IMR-90 (cell line): ENCODE measurements around the gene PAX9. TPM values are rescaled to one million over a fixed set of nuclear protein-coding genes. Genes with fewer than 3 reads are reported as not detected.

ENCODE experiments used
- ATAC-seq: fragments of 200-7000 bp; cut with Tn5 transposase; 2 replicates; pipeline ENCODE4 v1.9.1; 2020; ENCODE audit warnings: low read depth, mild to moderate bottlenecking, moderate library complexity
- BruUV-seq: library from RNA; stranded (reverse); fragments of 400-500 nt; replicated peaks from 2 replicates; lab custom pipeline; 2021; lab: Mats Ljungman, UMichigan
- CTCF ChIA-PET: fragments of 300-600 bp; formaldehyde crosslinking; extraction: SDS; loops from one replicate; lab custom pipeline; 2021; ENCODE audit warnings: antibody characterized with exemption; lab: Yijun Ruan, JAX
- POLR2A ChIA-PET: fragments of 300-600 bp; sonication (Branson Sonifier 250); formaldehyde crosslinking; loops from one replicate; lab custom pipeline; 2022; ENCODE audit warnings: antibody characterized with exemption; ENCODE audit not compliant: unreplicated experiment; lab: Charles Lee
- DNase-seq: peaks from one replicate; pipeline ENCODE4 v3.0.0; 2013
- H2AFZ ChIP-seq: replicated peaks from 2 replicates; pipeline ENCODE3; 2013; ENCODE audit warnings: low read length, mild to moderate bottlenecking; ENCODE audit not compliant: poor library complexity
- H2AK5ac ChIP-seq: 2 replicates; pipeline ENCODE4 v1.6.1; 2013; ENCODE audit warnings: low read depth, low read length, inconsistent platforms
- H2AK9ac ChIP-seq: replicated peaks from 2 replicates; pipeline ENCODE3; 2013; ENCODE audit warnings: mild to moderate bottlenecking, low read depth, low read length, moderate library complexity; ENCODE audit not compliant: poor library complexity
- H2BK120ac ChIP-seq: 2 replicates; pipeline ENCODE4 v1.6.1; 2013; ENCODE audit warnings: low read depth, low read length, inconsistent platforms
- H2BK15ac ChIP-seq: 3 replicates; pipeline ENCODE4 v1.6.1; 2013; ENCODE audit warnings: low read depth, low read length, inconsistent platforms
- H2BK20ac ChIP-seq: 2 replicates; pipeline ENCODE4 v1.6.1; 2013; ENCODE audit warnings: low read depth, mild to moderate bottlenecking, inconsistent platforms, low read length, moderate library complexity
- H2BK5ac ChIP-seq: 2 replicates; pipeline ENCODE4 v1.6.1; 2013; ENCODE audit warnings: mild to moderate bottlenecking, low read depth, low read length, inconsistent platforms; ENCODE audit not compliant: poor library complexity, severe bottlenecking
- H3K14ac ChIP-seq: replicated peaks from 2 replicates; pipeline ENCODE4 v1.6.1; 2013; ENCODE audit warnings: low read depth, low read length, inconsistent platforms
- H3K18ac ChIP-seq: 2 replicates; pipeline ENCODE4 v1.6.1; 2013; ENCODE audit warnings: low read depth, low read length, control low read depth
- H3K23ac ChIP-seq: 2 replicates; pipeline ENCODE4 v1.6.1; 2013; ENCODE audit warnings: low read depth, low read length, inconsistent platforms
- H3K27ac ChIP-seq: 2 replicates; pipeline ENCODE4 v1.5.1; 2013; ENCODE audit warnings: mild to moderate bottlenecking, control low read depth, low read length; ENCODE audit not compliant: insufficient read depth
- H3K27me3 ChIP-seq: 2 replicates; pipeline ENCODE4 v1.6.1; 2013; ENCODE audit warnings: low read length; ENCODE audit not compliant: control insufficient read depth, insufficient read depth
- H3K36me3 ChIP-seq: 2 replicates; pipeline ENCODE4 v1.6.1; 2013; ENCODE audit warnings: low read length, mixed read lengths; ENCODE audit not compliant: control insufficient read depth, insufficient read depth
- H3K4ac ChIP-seq: 2 replicates; pipeline ENCODE4 v1.6.1; 2013; ENCODE audit warnings: low read depth, low read length, inconsistent platforms
- H3K4me1 ChIP-seq: 2 replicates; pipeline ENCODE4 v1.6.1; 2013; ENCODE audit warnings: low read length, mixed read lengths; ENCODE audit not compliant: control insufficient read depth, insufficient read depth
- H3K4me2 ChIP-seq: 2 replicates; pipeline ENCODE4 v1.6.1; 2013; ENCODE audit warnings: low read depth, mild to moderate bottlenecking, control low read depth, low read length, moderate library complexity
- H3K4me3 ChIP-seq: 2 replicates; pipeline ENCODE4 v1.5.1; 2013; ENCODE audit warnings: low read depth, mild to moderate bottlenecking, control low read depth, low read length, moderate library complexity; ENCODE audit not compliant: insufficient read depth
- H3K56ac ChIP-seq: 2 replicates; pipeline ENCODE4 v1.6.1; 2013; ENCODE audit warnings: low read length, inconsistent platforms; ENCODE audit not compliant: insufficient read depth; ENCODE audit errors: extremely low read depth
- H3K79me1 ChIP-seq, 2 experiments: 2 replicates each; pipeline ENCODE4 v1.6.1; 2013; ENCODE audit warnings: low read length in 2 of 2, inconsistent platforms in 1 of 2, low read depth in 1 of 2
- H3K9ac ChIP-seq: 2 replicates; pipeline ENCODE4 v1.6.1; 2013; ENCODE audit warnings: low read depth, low read length, control low read depth
- H3K9me1 ChIP-seq: 2 replicates; pipeline ENCODE4 v1.6.1; 2013; ENCODE audit warnings: low read length, inconsistent platforms; ENCODE audit not compliant: insufficient read depth
- H3K9me3 ChIP-seq: 2 replicates; pipeline ENCODE4 v1.6.1; 2013; ENCODE audit warnings: low read length; ENCODE audit not compliant: control insufficient read depth, insufficient read depth
- H4K20me1 ChIP-seq: 2 replicates; pipeline ENCODE4 v1.6.1; 2013; ENCODE audit warnings: low read length, inconsistent platforms; ENCODE audit not compliant: insufficient read depth
- H4K5ac ChIP-seq: 2 replicates; pipeline ENCODE4 v1.6.1; 2013; ENCODE audit warnings: mild to moderate bottlenecking, low read depth, low read length, control low read depth
- H4K8ac ChIP-seq, 2 experiments: 2 replicates each; pipeline ENCODE4 v1.6.1; 2013; ENCODE audit warnings: low read depth in 2 of 2, low read length in 2 of 2, control low read depth in 1 of 2, inconsistent platforms in 1 of 2
- H4K91ac ChIP-seq: 2 replicates; pipeline ENCODE4 v1.6.1; 2013; ENCODE audit warnings: low read depth, low read length, inconsistent platforms; ENCODE audit not compliant: insufficient read depth
- BHLHE40 ChIP-seq: fragments of 150-350 bp; IDR thresholded peaks from 2 replicates; pipeline ENCODE4 v1.6.1; 2016; ENCODE audit warnings: mild to moderate bottlenecking, low read depth, low read length
- CEBPB ChIP-seq: IDR thresholded peaks from 2 replicates; pipeline ENCODE4 v1.6.1; 2012; ENCODE audit warnings: low read depth, low read length, improper control_type of control experiment
- CHD1 ChIP-seq: IDR thresholded peaks from 2 replicates; pipeline ENCODE4 v1.6.1; 2012; ENCODE audit warnings: low read depth, low read length, improper control_type of control experiment
- FOS ChIP-seq: fragments of 150-350 bp; IDR thresholded peaks from 2 replicates; pipeline ENCODE4 v1.6.1; 2016; ENCODE audit warnings: low read depth, low read length
- MAFK ChIP-seq: IDR thresholded peaks from 2 replicates; pipeline ENCODE4 v1.6.1; 2012; ENCODE audit warnings: low read depth, low read length, improper control_type of control experiment
- MAZ ChIP-seq: IDR thresholded peaks from 2 replicates; pipeline ENCODE4 v1.6.1; 2012; ENCODE audit warnings: low read depth, mild to moderate bottlenecking, low read length, improper control_type of control experiment, moderate library complexity, borderline replicate concordance
- MXI1 ChIP-seq: IDR thresholded peaks from 2 replicates; pipeline ENCODE4 v1.6.1; 2012; ENCODE audit warnings: low read depth, mild to moderate bottlenecking, low read length, moderate library complexity, borderline replicate concordance
- NFE2L2 ChIP-seq: fragments of 150-350 bp; IDR thresholded peaks from 2 replicates; pipeline ENCODE4 v1.6.1; 2016; ENCODE audit warnings: low read depth, mild to moderate bottlenecking, low read length
- POLR2A ChIP-seq: IDR thresholded peaks from 2 replicates; pipeline ENCODE4 v1.6.1; 2012; ENCODE audit warnings: mild to moderate bottlenecking, low read depth, low read length
- RAD21 ChIP-seq: IDR thresholded peaks from 2 replicates; pipeline ENCODE4 v1.6.1; 2012; ENCODE audit warnings: low read length, improper control_type of control experiment
- RFX5 ChIP-seq: IDR thresholded peaks from 2 replicates; pipeline ENCODE4 v1.8.0; 2012; ENCODE audit warnings: low read depth, mild to moderate bottlenecking, low read length, moderate library complexity
- SMC3 ChIP-seq: fragments of 150-350 bp; IDR thresholded peaks from 2 replicates; pipeline ENCODE4 v1.6.1; 2016; ENCODE audit warnings: low read depth, mild to moderate bottlenecking, antibody characterized with exemption, low read length, moderate library complexity
- WGBS, 2 experiments: methylation state at CpG; one replicate each; pipeline versions ENCODE4 v1.1.5 to v1.1.7; 2013; ENCODE audit warnings: missing lambda C conversion rate in 2 of 2; ENCODE audit not compliant: insufficient read length in 1 of 2; ENCODE audit errors: extremely low coverage in 2 of 2; 5-methylcytosine and 5-hydroxymethylcytosine counted together
- dilution Hi-C: fragments of 300-500 bp; cut with HindIII; formaldehyde crosslinking; loops from one replicate; pipeline ENCODE4 v1.14.3; 2018; ENCODE audit warnings: low sequenced_read_pairs; ENCODE audit not compliant: unreplicated experiment
- in situ Hi-C: fragments of 300-500 bp; cut with MboI; formaldehyde crosslinking; loops from 3 replicates; pipeline ENCODE4 v1.14.3; 2019; ENCODE audit warnings: low sequenced_read_pairs, inconsistent platforms, mixed read lengths
- intact Hi-C: fragments of 100-400 bp; cut with micrococcal nuclease; formaldehyde crosslinking; loops from 2 replicates; pipeline ENCODE4 v1.10.0; 2022
- polyA plus RNA-seq, 3 experiments: library from polyadenylated mRNA; depleted of rRNA; stranded (reverse); fragments of >200 nt; gene quantifications; 2 replicates each; pipeline ENCODE4 v1.2.3, GENCODE V29; 2012; ENCODE audit warnings: low replicate concordance in 1 of 3
- total RNA-seq: library from RNA; depleted of rRNA; stranded (reverse); fragments of >200 nt; gene quantifications from 2 replicates; pipeline ENCODE4 v1.2.3, GENCODE V29; 2012
- TF ChIP-seq, protein P1 (sequence below): fragments of 150-350 bp; IDR thresholded peaks from 2 replicates; pipeline ENCODE4 v1.6.1; 2017; ENCODE audit warnings: mild to moderate bottlenecking, antibody characterized with exemption, low read length, low read depth
- TF ChIP-seq, protein P2 (sequence below): fragments of 150-350 bp; IDR thresholded peaks from 2 replicates; pipeline ENCODE4 v1.6.1; 2016; ENCODE audit warnings: low read depth, mild to moderate bottlenecking, low read length, moderate library complexity, borderline replicate concordance
- TF ChIP-seq, protein P3 (sequence below): conservative IDR thresholded peaks from 2 replicates; pipeline ENCODE4 v1.5.1; 2012; ENCODE audit warnings: mild to moderate bottlenecking, low read depth, low read length, improper control_type of control experiment

The PAX9 gene
- total and polyA plus RNA-seq, 2 of the 4 experiments (the other 2 are of a cell fraction), result not detected

DNA sequence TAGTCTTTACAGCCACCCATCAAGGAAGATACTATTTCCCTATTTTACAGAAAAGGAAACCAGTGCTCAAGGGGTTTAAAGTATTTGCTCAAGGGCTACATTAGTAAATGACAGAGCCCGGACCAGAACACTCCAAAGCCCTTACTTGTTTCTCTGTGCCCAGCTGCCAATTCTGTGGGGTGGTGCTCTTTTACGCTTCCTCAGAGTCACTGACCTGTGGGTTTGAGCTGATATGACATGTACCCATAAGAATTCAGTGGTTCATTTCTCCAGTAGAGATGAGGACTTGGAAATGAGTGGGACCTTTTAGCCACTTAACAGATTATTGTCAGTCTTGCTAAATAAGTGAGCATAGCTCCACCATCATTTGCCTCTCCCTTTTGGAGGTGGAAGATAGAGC, 41.8 kb upstream of the PAX9 start:
- BruUV-seq, result no TSS peak
- Histone ChIP-seq H3K9me3 (no peaks in the 10 kb centered on the region), H3K79me1 (no peaks in the 10 kb centered on the region), H3K9ac (no peak overlapping the region), H3K27me3 (no peaks in the 10 kb centered on the region), H3K23ac (no peak overlapping the region), H4K91ac (no peak overlapping the region), H2AK5ac (no peak overlapping the region), H4K8ac (no peak overlapping the region), H2BK15ac (no peak overlapping the region), H3K4me3 (no peak overlapping the region), H3K36me3 (no peaks in the 10 kb centered on the region), H3K27ac (no peak overlapping the region), H4K5ac (no peak overlapping the region), H3K9me1 (no peaks in the 10 kb centered on the region), H2BK20ac (no peak overlapping the region), H2BK120ac (no peak overlapping the region), H3K18ac (no peak overlapping the region), H2BK5ac (no peak overlapping the region), H3K14ac (no peak overlapping the region), H3K4me1 (no peaks in the 10 kb centered on the region), H2AFZ (no peak overlapping the region), H4K20me1 (no peaks in the 10 kb centered on the region), H3K4ac (no peak overlapping the region), H2AK9ac (no peak overlapping the region), H3K56ac (no peak overlapping the region), H3K4me2 (no peak overlapping the region)
- intact Hi-C loops (no loop called here), in situ Hi-C loops (no loop called here), dilution Hi-C loops (no loop called here)
- WGBS, 2 experiments, result no CpG with 5 or more reads among the region's 2 CpGs
- DNase-seq, result no peak
- ChIA-PET POLR2A (no interaction called here), CTCF (no interaction called here)
- TF ChIP-seq, protein P1, sequence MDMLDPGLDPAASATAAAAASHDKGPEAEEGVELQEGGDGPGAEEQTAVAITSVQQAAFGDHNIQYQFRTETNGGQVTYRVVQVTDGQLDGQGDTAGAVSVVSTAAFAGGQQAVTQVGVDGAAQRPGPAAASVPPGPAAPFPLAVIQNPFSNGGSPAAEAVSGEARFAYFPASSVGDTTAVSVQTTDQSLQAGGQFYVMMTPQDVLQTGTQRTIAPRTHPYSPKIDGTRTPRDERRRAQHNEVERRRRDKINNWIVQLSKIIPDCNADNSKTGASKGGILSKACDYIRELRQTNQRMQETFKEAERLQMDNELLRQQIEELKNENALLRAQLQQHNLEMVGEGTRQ, result no peak
- TF ChIP-seq MXI1 (no peak), SMC3 (no peak), NFE2L2 (no peak), MAFK (no peak), RAD21 (no peak), FOS (no peak), POLR2A (no peak), BHLHE40 (no peak), CHD1 (no peak), MAZ (no peak), CEBPB (no peak), RFX5 (no peak)
- TF ChIP-seq, protein P2, sequence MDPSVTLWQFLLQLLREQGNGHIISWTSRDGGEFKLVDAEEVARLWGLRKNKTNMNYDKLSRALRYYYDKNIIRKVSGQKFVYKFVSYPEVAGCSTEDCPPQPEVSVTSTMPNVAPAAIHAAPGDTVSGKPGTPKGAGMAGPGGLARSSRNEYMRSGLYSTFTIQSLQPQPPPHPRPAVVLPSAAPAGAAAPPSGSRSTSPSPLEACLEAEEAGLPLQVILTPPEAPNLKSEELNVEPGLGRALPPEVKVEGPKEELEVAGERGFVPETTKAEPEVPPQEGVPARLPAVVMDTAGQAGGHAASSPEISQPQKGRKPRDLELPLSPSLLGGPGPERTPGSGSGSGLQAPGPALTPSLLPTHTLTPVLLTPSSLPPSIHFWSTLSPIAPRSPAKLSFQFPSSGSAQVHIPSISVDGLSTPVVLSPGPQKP, result no peak
- TF ChIP-seq, protein P3, sequence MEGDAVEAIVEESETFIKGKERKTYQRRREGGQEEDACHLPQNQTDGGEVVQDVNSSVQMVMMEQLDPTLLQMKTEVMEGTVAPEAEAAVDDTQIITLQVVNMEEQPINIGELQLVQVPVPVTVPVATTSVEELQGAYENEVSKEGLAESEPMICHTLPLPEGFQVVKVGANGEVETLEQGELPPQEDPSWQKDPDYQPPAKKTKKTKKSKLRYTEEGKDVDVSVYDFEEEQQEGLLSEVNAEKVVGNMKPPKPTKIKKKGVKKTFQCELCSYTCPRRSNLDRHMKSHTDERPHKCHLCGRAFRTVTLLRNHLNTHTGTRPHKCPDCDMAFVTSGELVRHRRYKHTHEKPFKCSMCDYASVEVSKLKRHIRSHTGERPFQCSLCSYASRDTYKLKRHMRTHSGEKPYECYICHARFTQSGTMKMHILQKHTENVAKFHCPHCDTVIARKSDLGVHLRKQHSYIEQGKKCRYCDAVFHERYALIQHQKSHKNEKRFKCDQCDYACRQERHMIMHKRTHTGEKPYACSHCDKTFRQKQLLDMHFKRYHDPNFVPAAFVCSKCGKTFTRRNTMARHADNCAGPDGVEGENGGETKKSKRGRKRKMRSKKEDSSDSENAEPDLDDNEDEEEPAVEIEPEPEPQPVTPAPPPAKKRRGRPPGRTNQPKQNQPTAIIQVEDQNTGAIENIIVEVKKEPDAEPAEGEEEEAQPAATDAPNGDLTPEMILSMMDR, result no peak
- no peak for ATAC-seq
